LNCaP clone FGC (cell line): ENCODE measurements around the gene PDE6G.

ENCODE experiments used
- DNase-seq: peaks from one replicate; pipeline ENCODE4 v3.0.0-alpha.2; 2011; ENCODE audit warnings: low read depth
- H3K4me3 ChIP-seq: 2 replicates; pipeline ENCODE4 v1.5.1; 2011; ENCODE audit warnings: mild to moderate bottlenecking, low read depth, low read length, control low read depth
- CTCF ChIP-seq: IDR thresholded peaks from 2 replicates; pipeline ENCODE4 v1.5.1; 2012; ENCODE audit warnings: mild to moderate bottlenecking; ENCODE audit not compliant: control insufficient read depth, insufficient read depth; ENCODE audit errors: extremely low read depth

The PDE6G gene

DNA sequence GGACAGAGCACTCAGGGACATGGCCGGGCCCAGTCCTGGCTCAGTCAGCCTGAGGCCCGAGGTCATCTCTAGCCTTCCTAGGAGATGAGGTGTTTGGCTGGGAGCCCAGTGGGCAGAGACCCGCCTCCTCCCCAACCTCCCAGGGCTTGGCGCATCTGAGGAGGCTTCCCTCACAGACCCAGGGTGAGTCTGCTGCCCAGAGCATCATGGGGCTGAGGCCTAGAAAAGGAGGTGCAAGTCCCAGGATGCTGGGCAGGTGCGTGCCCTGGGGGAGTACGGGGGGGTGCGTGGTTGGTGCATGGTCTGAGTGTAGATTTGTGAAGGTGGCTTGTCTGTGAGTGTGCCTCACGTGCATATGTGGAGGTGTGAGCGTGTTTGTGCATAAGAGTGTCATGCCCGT, 4.7 kb downstream of the PDE6G start:
- no peak for TF ChIP-seq CTCF
- H3K4me3 ChIP-seq, result no peak overlapping the region
- no peak for DNase-seq

DNA sequence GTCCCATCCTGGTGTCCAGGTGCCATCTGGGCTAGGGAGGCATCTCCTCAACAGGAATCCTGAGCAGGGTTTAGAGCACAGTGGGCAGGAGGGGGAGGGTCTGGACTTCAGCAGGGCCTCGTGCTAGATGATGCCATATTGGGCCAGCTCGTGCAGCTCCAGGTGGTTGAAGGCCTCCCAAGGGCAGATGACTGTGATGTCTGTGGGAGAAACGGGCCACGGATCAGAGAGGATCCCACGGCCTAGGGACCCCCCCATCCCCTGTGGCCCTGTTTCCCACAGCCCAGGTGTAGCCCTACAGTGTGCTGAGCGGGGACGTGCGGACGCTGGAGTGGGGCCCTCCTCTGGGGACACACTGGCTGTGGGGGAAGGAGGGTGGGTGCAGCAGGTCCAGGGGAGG, 5.4 kb downstream of the PDE6G start:
- no peak for DNase-seq
- TF ChIP-seq CTCF, result no peak

DNA sequence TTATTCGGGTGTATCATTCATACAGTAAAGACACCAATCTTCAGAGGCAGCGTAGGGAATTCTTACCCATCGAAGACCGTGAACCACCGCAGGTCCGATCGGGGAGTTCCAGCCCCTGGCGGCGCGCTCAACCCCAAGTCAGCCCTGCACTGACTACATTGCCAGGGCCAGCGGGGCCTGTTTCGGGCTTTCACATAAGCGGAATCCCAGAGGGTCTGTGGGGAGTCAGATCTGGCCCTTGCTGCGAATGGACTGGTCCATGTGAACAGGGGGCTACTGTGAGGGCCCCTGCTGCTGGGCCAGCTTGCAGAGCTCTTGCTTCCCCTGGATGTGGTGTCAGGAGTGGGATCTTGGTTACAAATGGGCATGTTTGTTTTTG, 7.6 kb downstream of the PDE6G start:
- no peak for DNase-seq
- H3K4me3 ChIP-seq, result no peak overlapping the region

More for the DNA sequence above, 5.4 kb downstream of the PDE6G start:
- no peak overlapping the region for H3K4me3 ChIP-seq

GRCh38 chr17:81648013-81648706, 8.2 kb downstream of the PDE6G start:
- no peak for DNase-seq
- no peak for TF ChIP-seq CTCF
- H3K4me3 ChIP-seq, result no peak overlapping the region

More for the DNA sequence above, 7.6 kb downstream of the PDE6G start:
- no peak for TF ChIP-seq CTCF

DNA sequence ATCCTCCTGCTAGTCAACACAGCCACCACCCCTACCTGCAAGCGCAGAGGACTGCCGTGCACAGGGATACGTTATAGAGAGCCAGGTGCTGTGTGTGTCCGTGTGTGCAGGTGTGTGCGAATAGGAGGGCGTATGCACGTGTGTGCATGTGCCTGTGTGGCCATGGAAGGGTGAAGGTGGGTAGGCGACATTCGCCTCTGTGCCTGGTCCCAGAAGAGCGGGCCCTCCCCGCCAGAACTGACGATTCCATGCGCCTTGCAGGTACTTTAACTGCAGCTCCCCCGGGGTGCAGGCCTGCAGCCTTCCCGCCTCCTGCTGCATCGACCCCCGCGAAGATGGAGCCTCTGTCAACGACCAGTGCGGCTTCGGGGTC, 8.7 kb downstream of the PDE6G start:
- no peak overlapping the region for H3K4me3 ChIP-seq
- TF ChIP-seq CTCF, result no peak
- DNase-seq, result no peak

DNA sequence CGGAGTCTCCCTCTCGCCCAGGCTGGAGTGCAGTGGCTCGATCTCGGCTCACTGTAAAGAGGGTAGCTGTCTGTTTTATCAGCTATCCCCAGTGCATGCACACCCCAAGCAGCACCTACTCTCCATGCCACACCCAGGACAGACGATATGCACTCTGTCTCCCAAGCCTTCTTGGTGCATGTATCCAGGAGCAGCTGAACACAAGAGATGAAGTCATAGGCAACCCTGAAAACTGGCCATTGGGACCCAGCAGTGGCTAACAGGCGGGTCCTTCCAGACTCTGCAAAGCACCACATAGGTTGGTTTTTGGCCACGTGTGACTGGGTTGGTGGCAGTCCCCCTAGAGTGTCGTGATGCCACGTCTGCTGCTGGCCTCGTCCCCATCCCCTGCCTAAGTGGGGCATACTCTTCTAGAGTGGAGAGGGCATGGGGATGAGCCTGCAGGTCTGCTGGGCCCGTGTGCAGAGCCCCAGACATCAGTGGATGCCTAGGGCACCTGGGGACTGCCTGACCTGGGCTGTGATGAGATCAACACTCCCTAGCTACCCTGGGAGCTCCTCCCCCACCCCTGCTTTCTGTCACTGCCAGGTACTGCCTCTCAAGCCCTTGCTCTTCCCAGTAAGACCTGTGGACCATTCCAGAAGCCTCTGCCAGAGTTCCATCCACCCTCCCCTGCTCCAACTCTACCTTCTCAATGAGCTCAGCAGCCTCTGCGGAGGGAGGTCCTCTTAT, 9.3 kb downstream of the PDE6G start:
- no peak overlapping the region for H3K4me3 ChIP-seq
- TF ChIP-seq CTCF, result no peak
- no peak for DNase-seq
